Psoas muscle (tissue), 8 donors: ENCODE results near the gene KDM2A. TPM values are rescaled to one million over a fixed set of nuclear protein-coding genes. Genes with fewer than 3 reads are reported as not detected.
A peak's percentile ranks its signal among the peaks of the same experiment; 100 is the strongest.

ENCODE experiments used
- ATAC-seq, 4 donors: fragments of 200-7000 bp; cut with Tn5 transposase; one replicate each; pipeline ENCODE4 v1.9.1; 2020; ENCODE audit warnings: moderate library complexity in 3 of 4, mild to moderate bottlenecking in 2 of 4
- DNase-seq, 2 donors: peaks; one replicate each; pipeline ENCODE4 v3.0.0-alpha.2; 2020
- H3K27ac ChIP-seq: fragments of 200-600 bp; one replicate; pipeline ENCODE4 v1.8.0; 2022
- H3K27me3 ChIP-seq, 3 donors: fragments of 200-600 bp in 1 of 3; one replicate each; pipeline versions ENCODE4 v1.6.1 to v1.8.0; 2013 to 2022; ENCODE audit warnings: low read length in 2 of 3, mild to moderate bottlenecking in 2 of 3, moderate library complexity in 1 of 3; ENCODE audit not compliant: insufficient read depth in 3 of 3
- H3K36me3 ChIP-seq, 2 donors: fragments of 200-600 bp in 1 of 2; one replicate each; pipeline versions ENCODE4 v1.6.1 to v1.8.0; 2013 to 2022; ENCODE audit warnings: low read depth in 1 of 2, mild to moderate bottlenecking in 1 of 2, moderate library complexity in 1 of 2; ENCODE audit not compliant: insufficient read depth in 1 of 2
- H3K4me1 ChIP-seq: fragments of 200-600 bp; one replicate; pipeline ENCODE4 v1.8.0; 2022
- H3K4me3 ChIP-seq: fragments of 200-600 bp; one replicate; pipeline ENCODE4 v1.8.0; 2022; ENCODE audit warnings: mild to moderate bottlenecking
- H3K9me3 ChIP-seq: fragments of 200-600 bp; one replicate; pipeline ENCODE4 v1.8.0; 2022
- WGBS, 3 donors: extraction: QIAGEN DNeasy Blood & Tissue Kit; methylation state at CpG; one replicate each; pipeline versions ENCODE4 v1.1.6 to v1.1.7; 2013; 5-methylcytosine and 5-hydroxymethylcytosine counted together
- intact Hi-C, 2 donors: fragments of 100-400 bp; cut with DNase I; formaldehyde crosslinking; loops; one replicate each; pipeline versions ENCODE4 v1.11.0 to v1.14.2; 2022
- polyA plus RNA-seq, 3 donors: library from polyadenylated mRNA; stranded (reverse); fragments of 200-250 nt; gene quantifications; one replicate each; pipeline ENCODE4 v1.2.3, GENCODE V29; 2013
- total RNA-seq, 4 donors: library from RNA; stranded (reverse); fragmentation: NEBNext Ultra II Directional in 2 of 4; extraction: Animal tissue kit (Norgen Biotek cat#: 25700) in 2 of 4; gene quantifications; one replicate each; pipeline versions ENCODE4 v1.2.1 to v1.2.4, GENCODE V29; 2021 to 2023
- TF ChIP-seq, protein P1 (sequence below): fragments of 200-600 bp; IDR thresholded peaks from one replicate; pipeline ENCODE4 v1.8.0; 2022; ENCODE audit warnings: antibody characterized with exemption
- donor health status: healthy with polysubstance abuse.
- donor health status: DM: no; HTN: no; CAD: no; lungs with moderate emphysema.
- donor health status: Bipolar disorder and iron deficiency.
- donor health status: healthy.
- donor health status: DM: yes; HTN: yes; CAD: no.
- donor health status: DM: no; HTN: no; CAD: no.
- donor health status: DM: no; HTN: no; CAD: no.
- donor health status: DM: yes; HTN: yes; CAD: no.

KDM2A gene
- total and polyA plus RNA-seq, 7 donors: 26.6 to 67.9 (median 52.4) TPM

DNA sequence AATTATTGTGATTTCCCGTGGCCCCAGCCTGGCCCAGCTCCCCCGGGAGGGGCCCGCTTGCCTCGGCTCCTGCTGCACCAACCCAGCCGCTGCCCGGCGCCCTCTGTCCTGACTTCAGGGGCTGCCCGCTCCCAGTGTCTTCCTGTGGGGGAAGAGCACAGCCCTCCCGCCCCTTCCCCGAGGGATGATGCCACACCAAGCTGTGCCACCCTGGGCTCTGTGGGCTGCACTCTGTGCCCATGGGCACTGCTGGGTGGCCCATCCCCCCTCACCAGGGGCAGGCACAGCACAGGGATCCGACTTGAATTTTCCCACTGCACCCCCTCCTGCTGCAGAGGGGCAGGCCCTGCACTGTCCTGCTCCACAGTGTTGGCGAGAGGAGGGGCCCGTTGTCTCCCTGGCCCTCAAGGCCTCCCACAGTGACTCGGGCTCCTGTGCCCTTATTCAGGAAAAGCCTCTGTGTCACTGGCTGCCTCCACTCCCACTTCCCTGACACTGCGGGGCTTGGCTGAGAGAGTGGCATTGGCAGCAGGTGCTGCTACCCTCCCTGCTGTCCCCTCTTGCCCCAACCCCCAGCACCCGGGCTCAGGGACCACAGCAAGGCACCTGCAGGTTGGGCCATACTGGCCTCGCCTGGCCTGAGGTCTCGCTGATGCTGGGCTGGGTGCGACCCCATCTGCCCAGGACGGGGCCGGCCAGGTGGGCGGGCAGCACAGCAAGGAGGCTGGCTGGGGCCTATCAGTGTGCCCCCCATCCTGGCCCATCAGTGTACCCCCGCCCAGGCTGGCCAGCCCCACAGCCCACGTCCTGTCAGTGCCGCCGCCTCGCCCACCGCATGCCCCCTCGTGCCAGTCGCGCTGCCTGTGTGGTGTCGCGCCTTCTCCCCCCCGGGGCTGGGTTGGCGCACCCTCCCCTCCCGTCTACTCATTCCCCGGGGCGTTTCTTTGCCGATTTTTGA lies 166.8 kb downstream of the KDM2A start:
- Histone ChIP-seq H3K27me3 (no peaks in the 10 kb centered on the region), H3K27ac (no peak overlapping the region), H3K9me3 (no peaks in the 10 kb centered on the region), H3K36me3 (peaks cover 3 to 68% of the 10 kb centered on the region in 2 donors), H3K4me1 (peaks cover 21% of the 10 kb centered on the region), H3K4me3 (no peak overlapping the region)
- DNase-seq: peak; percentile 27 to 56
- no peak for ATAC-seq
- intact Hi-C loops: no loop called here
- TF ChIP-seq, protein P1, sequence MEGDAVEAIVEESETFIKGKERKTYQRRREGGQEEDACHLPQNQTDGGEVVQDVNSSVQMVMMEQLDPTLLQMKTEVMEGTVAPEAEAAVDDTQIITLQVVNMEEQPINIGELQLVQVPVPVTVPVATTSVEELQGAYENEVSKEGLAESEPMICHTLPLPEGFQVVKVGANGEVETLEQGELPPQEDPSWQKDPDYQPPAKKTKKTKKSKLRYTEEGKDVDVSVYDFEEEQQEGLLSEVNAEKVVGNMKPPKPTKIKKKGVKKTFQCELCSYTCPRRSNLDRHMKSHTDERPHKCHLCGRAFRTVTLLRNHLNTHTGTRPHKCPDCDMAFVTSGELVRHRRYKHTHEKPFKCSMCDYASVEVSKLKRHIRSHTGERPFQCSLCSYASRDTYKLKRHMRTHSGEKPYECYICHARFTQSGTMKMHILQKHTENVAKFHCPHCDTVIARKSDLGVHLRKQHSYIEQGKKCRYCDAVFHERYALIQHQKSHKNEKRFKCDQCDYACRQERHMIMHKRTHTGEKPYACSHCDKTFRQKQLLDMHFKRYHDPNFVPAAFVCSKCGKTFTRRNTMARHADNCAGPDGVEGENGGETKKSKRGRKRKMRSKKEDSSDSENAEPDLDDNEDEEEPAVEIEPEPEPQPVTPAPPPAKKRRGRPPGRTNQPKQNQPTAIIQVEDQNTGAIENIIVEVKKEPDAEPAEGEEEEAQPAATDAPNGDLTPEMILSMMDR: no peak
- WGBS, 3 donors: 84 to 91% (median 87%) methylated on average over 37 to 39 of the region's 39 CpGs

- DNase-seq (peak; percentile 25 to 60), ATAC-seq (no peak)
- H3K4me3 ChIP-seq: no peak overlapping the region
- H3K27me3 ChIP-seq: no peaks in the 10 kb centered on the region
- peaks cover 22% of the 10 kb centered on the region for H3K4me1 ChIP-seq
- H3K36me3 ChIP-seq: peaks cover 3 to 65% of the 10 kb centered on the region in 2 donors
- TF ChIP-seq, protein P1: no peak
- H3K27ac ChIP-seq: peak overlapping the region; percentile 66
- 78 to 81% (median 80%) methylated on average over 8 of the region's 8 CpGs for WGBS, 3 donors
- no peaks in the 10 kb centered on the region for H3K9me3 ChIP-seq
- intact Hi-C loops: no loop called here
These were observed 167.7 kb downstream of the KDM2A start for GRCh38 chr11:67286621-67287333.

GRCh38 chr11:67287355-67288197 lies 168.5 kb downstream of the KDM2A start:
- no peak for ATAC-seq
- H3K9me3 ChIP-seq: no peaks in the 10 kb centered on the region
- TF ChIP-seq, protein P1: no peak
- peaks cover 3 to 64% of the 10 kb centered on the region in 2 donors for H3K36me3 ChIP-seq
- H3K4me1 ChIP-seq: peaks cover 22% of the 10 kb centered on the region
- H3K27ac ChIP-seq: peak overlapping the region; percentile 66
- peak; percentile 7 to 33 for DNase-seq
- H3K27me3 ChIP-seq: no peaks in the 10 kb centered on the region
- peak overlapping the region; percentile 68 for H3K4me3 ChIP-seq
- intact Hi-C loops: no loop called here
- 73 to 81% (median 75%) methylated on average over 14 of the region's 14 CpGs for WGBS, 3 donors

DNA sequence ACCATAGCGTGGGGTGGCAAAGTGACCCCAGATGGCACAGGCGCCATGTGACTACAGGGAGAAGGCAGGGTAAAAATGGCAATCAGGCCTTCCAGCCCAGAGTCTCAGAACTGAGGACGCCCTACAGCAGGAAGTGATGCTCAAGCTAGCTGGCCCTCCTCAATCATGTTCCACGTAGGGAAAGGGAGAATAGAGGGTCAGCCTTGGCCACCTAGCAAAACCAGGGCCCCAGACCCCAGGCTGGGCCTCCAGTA lies 169.1 kb downstream of the KDM2A start:
- no peaks in the 10 kb centered on the region for H3K9me3 ChIP-seq
- 44 to 58% (median 52%) methylated on average over 4 of the region's 4 CpGs for WGBS, 3 donors
- TF ChIP-seq, protein P1: no peak
- ATAC-seq (peak in 2 of 4 donors; percentile 6 to 14), DNase-seq (no peak)
- peaks cover 3 to 58% of the 10 kb centered on the region in 2 donors for H3K36me3 ChIP-seq
- H3K27ac ChIP-seq: peak overlapping the region; percentile 66
- H3K4me3 ChIP-seq: peak overlapping the region; percentile 68
- intact Hi-C loops: no loop called here
- no peaks in the 10 kb centered on the region for H3K27me3 ChIP-seq
- peaks cover 25% of the 10 kb centered on the region for H3K4me1 ChIP-seq
